H1 (cell line): ENCODE results near the gene CDNF. TPM values are rescaled to one million over a fixed set of nuclear protein-coding genes. Genes with fewer than 3 reads are reported as not detected.

Source experiments
- CTCF ChIA-PET: fragments of 300-600 bp; sonication (Branson Sonifier 250); formaldehyde crosslinking; loops from one replicate; lab custom pipeline; 2021; ENCODE audit not compliant: partially characterized antibody; lab: Charles Lee
- POLR2A ChIA-PET: fragments of 300-600 bp; sonication (Branson Sonifier 250); formaldehyde crosslinking; loops from one replicate; lab custom pipeline; 2021; ENCODE audit warnings: inconsistent platforms; ENCODE audit not compliant: partially characterized antibody; lab: Charles Lee
- DNase-seq, 2 experiments: peaks; one replicate each; pipeline versions ENCODE4 v3.0.0 to v3.0.0-alpha.2; 2010 to 2022; ENCODE audit warnings: low spot score in 2 of 2, low read depth in 1 of 2, mixed read lengths in 1 of 2
- FAIRE-seq: peaks from 2 replicates; lab custom pipeline; 2011; peaks lifted over from hg19 to GRCh38; lab: Jason Lieb, UNC
- H2AFZ ChIP-seq: 2 replicates; pipeline ENCODE4 v1.8.1; 2012; ENCODE audit warnings: low read length, inconsistent platforms
- H2AK5ac ChIP-seq: 2 replicates; pipeline ENCODE4 v1.6.1; 2013; ENCODE audit warnings: low read depth, low read length
- H2BK120ac ChIP-seq: replicated peaks from 2 replicates; pipeline ENCODE3; 2013; ENCODE audit warnings: low read depth, low read length, inconsistent platforms
- H2BK12ac ChIP-seq: 2 replicates; pipeline ENCODE4 v1.6.1; 2013; ENCODE audit warnings: low read depth, low read length
- H2BK15ac ChIP-seq: 2 replicates; pipeline ENCODE4 v1.6.1; 2013; ENCODE audit warnings: low read length
- H2BK20ac ChIP-seq: 2 replicates; pipeline ENCODE4 v1.6.1; 2013; ENCODE audit warnings: low read length
- H2BK5ac ChIP-seq: 2 replicates; pipeline ENCODE4 v1.6.1; 2013; ENCODE audit warnings: low read depth, low read length
- H3K14ac ChIP-seq: 2 replicates; pipeline ENCODE4 v1.6.1; 2013; ENCODE audit warnings: inconsistent platforms; ENCODE audit not compliant: insufficient read length
- H3K18ac ChIP-seq: 2 replicates; pipeline ENCODE4 v1.6.1; 2013; ENCODE audit warnings: low read length; ENCODE audit errors: extremely low read depth
- H3K23ac ChIP-seq: 2 replicates; pipeline ENCODE4 v1.6.1; 2013; ENCODE audit warnings: inconsistent platforms; ENCODE audit not compliant: insufficient read length
- H3K23me2 ChIP-seq: 2 replicates; pipeline ENCODE4 v1.6.1; 2013; ENCODE audit warnings: low read depth, low read length
- H3K27ac ChIP-seq: 2 replicates; pipeline ENCODE4 v1.6.1; 2011; ENCODE audit warnings: low read depth, low read length, inconsistent platforms
- H3K27me3 ChIP-seq, 4 experiments: replicated peaks in 1 of 4; 1 replicate in 1 of 4; 2 replicates in 3 of 4; pipeline versions ENCODE4 v1.6.1 to v1.8.1; 2011 to 2013; ENCODE audit warnings: low read length in 3 of 4, mild to moderate bottlenecking in 3 of 4, inconsistent platforms in 2 of 4, mixed read lengths in 2 of 4, moderate library complexity in 1 of 4; ENCODE audit not compliant: control insufficient read depth in 3 of 4, insufficient read depth in 3 of 4; ENCODE audit errors: extremely low read depth in 1 of 4
- H3K36me3 ChIP-seq, 4 experiments: 2 replicates each; pipeline versions ENCODE4 v1.6.1 to v1.8.1; 2011 to 2013; ENCODE audit warnings: mild to moderate bottlenecking in 4 of 4, low read length in 3 of 4, moderate library complexity in 2 of 4, control low read depth in 1 of 4, inconsistent platforms in 1 of 4; ENCODE audit not compliant: insufficient read depth in 4 of 4, control insufficient read depth in 2 of 4
- H3K4ac ChIP-seq: replicated peaks from 2 replicates; pipeline ENCODE3; 2013; ENCODE audit warnings: low read length, low read depth, mixed read lengths, inconsistent platforms; ENCODE audit not compliant: insufficient read length
- H3K4me1 ChIP-seq, 4 experiments: replicated peaks in 1 of 4; 1 replicate in 1 of 4; 2 replicates in 3 of 4; pipeline versions ENCODE4 v1.6.1 to v1.8.1; 2011 to 2013; ENCODE audit warnings: low read length in 3 of 4, inconsistent platforms in 2 of 4, mixed read lengths in 1 of 4; ENCODE audit not compliant: insufficient read depth in 4 of 4, control insufficient read depth in 3 of 4
- H3K4me2 ChIP-seq, 2 experiments: 2 replicates each; pipeline versions ENCODE4 v1.6.1 to v1.8.1; 2011 to 2013; ENCODE audit warnings: low read depth in 2 of 2, low read length in 2 of 2, control low read depth in 1 of 2, inconsistent platforms in 1 of 2, mild to moderate bottlenecking in 1 of 2; ENCODE audit not compliant: insufficient read depth in 1 of 2
- H3K4me3 ChIP-seq, 4 experiments: fragments of 200-600, 300-600 bp in 1 of 4; sonication (generic), shearing (Covaris generic), sonication (Bioruptor Twin) in 1 of 4; 2 replicates each; pipeline versions ENCODE4 v1.5.1 to v1.8.1; 2011 to 2016; ENCODE audit warnings: low read length in 4 of 4, low read depth in 3 of 4, control low read depth in 2 of 4, inconsistent platforms in 2 of 4, mild to moderate bottlenecking in 2 of 4, mixed read lengths in 1 of 4, moderate library complexity in 1 of 4; ENCODE audit not compliant: insufficient read depth in 2 of 4; ENCODE audit errors: extremely low read depth in 1 of 4
- H3K56ac ChIP-seq: replicated peaks from 2 replicates; pipeline ENCODE3; 2013; ENCODE audit warnings: low read depth, mild to moderate bottlenecking, mixed read lengths, low read length, inconsistent platforms; ENCODE audit not compliant: insufficient read length
- H3K79me1 ChIP-seq: 2 replicates; pipeline ENCODE4 v1.6.1; 2013; ENCODE audit warnings: low read depth, low read length, control low read depth
- H3K79me2 ChIP-seq, 2 experiments: 2 replicates each; pipeline versions ENCODE4 v1.6.1 to v1.8.1; 2012 to 2013; ENCODE audit warnings: low read length in 2 of 2, mild to moderate bottlenecking in 2 of 2, inconsistent platforms in 1 of 2; ENCODE audit not compliant: insufficient read depth in 2 of 2, control insufficient read depth in 1 of 2
- H3K9ac ChIP-seq, 4 experiments: replicated peaks in 1 of 4; 1 replicate in 1 of 4; 2 replicates in 3 of 4; pipeline versions ENCODE4 v1.6.1 to v1.8.1; 2011 to 2013; ENCODE audit warnings: low read depth in 3 of 4, low read length in 3 of 4, control low read depth in 2 of 4, mild to moderate bottlenecking in 2 of 4, moderate library complexity in 2 of 4, inconsistent platforms in 1 of 4; ENCODE audit errors: extremely low read depth in 1 of 4
- H3K9me3 ChIP-seq, 2 experiments: 2 replicates each; pipeline versions ENCODE4 v1.6.1 to v1.8.1; 2012 to 2013; ENCODE audit warnings: mild to moderate bottlenecking in 2 of 2, moderate library complexity in 2 of 2, control low read depth in 1 of 2, inconsistent platforms in 1 of 2, low read depth in 1 of 2, low read length in 1 of 2, mixed read lengths in 1 of 2; ENCODE audit not compliant: insufficient read depth in 2 of 2
- H4K20me1 ChIP-seq, 2 experiments: replicated peaks in 1 of 2; 2 replicates each; pipeline versions ENCODE3 to v1.8.1; 2011 to 2013; ENCODE audit warnings: inconsistent platforms in 2 of 2, low read length in 2 of 2, mild to moderate bottlenecking in 1 of 2; ENCODE audit not compliant: insufficient read depth in 2 of 2, control insufficient read depth in 1 of 2
- H4K5ac ChIP-seq: 2 replicates; pipeline ENCODE4 v1.6.1; 2013; ENCODE audit warnings: low read length, low read depth, mixed read lengths, inconsistent platforms; ENCODE audit not compliant: insufficient read length
- H4K8ac ChIP-seq: 2 replicates; pipeline ENCODE4 v1.8.0; 2013; ENCODE audit warnings: mild to moderate bottlenecking, moderate library complexity, low read length, inconsistent platforms; ENCODE audit not compliant: insufficient read depth; ENCODE audit errors: extremely low read depth
- H4K91ac ChIP-seq: replicated peaks from 2 replicates; pipeline ENCODE3; 2013; ENCODE audit warnings: low read length, mixed read lengths, inconsistent platforms; ENCODE audit not compliant: insufficient read length
- ASH2L ChIP-seq: fragments of 200-600, 300-600 bp; sonication (generic); IDR thresholded peaks from one replicate; pipeline ENCODE4 v1.7.1; 2017; ENCODE audit warnings: low read length
- ATF3 ChIP-seq: IDR thresholded peaks from 2 replicates; pipeline ENCODE4 v1.6.1; 2011; ENCODE audit warnings: low read depth, mild to moderate bottlenecking, low read length; ENCODE audit not compliant: insufficient read depth
- CBX8 ChIP-seq: fragments of 300-800, 300-1000 bp; sonication (generic); IDR thresholded peaks from 2 replicates; pipeline ENCODE4 v1.7.1; 2016; ENCODE audit warnings: low read depth, low read length, borderline replicate concordance
- CEBPB ChIP-seq: IDR thresholded peaks from 2 replicates; pipeline ENCODE4 v1.6.1; 2012; ENCODE audit warnings: low read depth, low read length
- GABPA ChIP-seq: IDR thresholded peaks from 2 replicates; pipeline ENCODE4 v1.6.1; 2011; ENCODE audit warnings: mild to moderate bottlenecking, low read length, moderate library complexity, borderline replicate concordance; ENCODE audit not compliant: insufficient read depth
- POU5F1 ChIP-seq: IDR thresholded peaks from 2 replicates; pipeline ENCODE4 v1.6.1; 2011; ENCODE audit warnings: low read depth, mild to moderate bottlenecking, low read length, moderate library complexity
- RNF2 ChIP-seq: fragments of 200-900, 300-1000 bp; sonication (generic); IDR thresholded peaks from 2 replicates; pipeline ENCODE4 v1.7.1; 2016; ENCODE audit warnings: borderline replicate concordance, low read depth, mild to moderate bottlenecking, antibody characterized with exemption, low read length; ENCODE audit not compliant: poor library complexity, severe bottlenecking; ENCODE audit errors: missing control alignments
- TAF1 ChIP-seq: IDR thresholded peaks from 2 replicates; pipeline ENCODE4 v1.6.1; 2011; ENCODE audit warnings: mild to moderate bottlenecking, low read depth, low read length
- TBP ChIP-seq: IDR thresholded peaks from 2 replicates; pipeline ENCODE4 v1.6.1; 2011; ENCODE audit warnings: low read depth, low read length, improper control_type of control experiment
- ZNF274 ChIP-seq: IDR thresholded peaks from 2 replicates; pipeline ENCODE4 v1.7.0; 2012; ENCODE audit warnings: low read length, borderline replicate concordance; ENCODE audit errors: extremely low read depth
- WGBS, 2 experiments: shearing (Covaris generic) in 1 of 2; methylation state at CpG; one replicate each; pipeline versions ENCODE4 v1.1.6 to v1.1.7; 2013 to 2015; ENCODE audit warnings: low lambda C conversion rate in 2 of 2, mixed read lengths in 2 of 2, inconsistent platforms in 1 of 2, low coverage in 1 of 2, missing lambda C conversion rate in 1 of 2; ENCODE audit not compliant: insufficient replicate concordance in 2 of 2, insufficient coverage in 1 of 2, insufficient read length in 1 of 2; ENCODE audit errors: extremely low coverage in 1 of 2, missing lambda C conversion rate in 1 of 2; 5-methylcytosine and 5-hydroxymethylcytosine counted together
- polyA plus RNA-seq, 7 experiments: library from polyadenylated mRNA; depleted of rRNA in 3 of 7; stranded (reverse) in 5 of 7; unstranded in 2 of 7; fragments of >200 nt in 5 of 7; fragments of 200-250 nt in 2 of 7; gene quantifications; 1 replicate in 5 of 7; 2 replicates in 1 of 7; 4 replicates in 1 of 7; pipeline versions ENCODE4 v1.2.1 to v1.2.3, GENCODE V29; 2011 to 2013; ENCODE audit warnings: missing spikeins in 2 of 7, mixed read lengths in 2 of 7
- total RNA-seq: library from RNA; stranded (reverse); fragmentation: NEBNext Ultra II Directional; extraction: Animal tissue kit (Norgen Biotek cat#: 25700); gene quantifications from 2 replicates; pipeline ENCODE4 v1.2.1, GENCODE V29; 2021

Gene CDNF
- total and polyA plus RNA-seq, 2 of the 8 experiments (the other 6 are each of a cell fraction or from before 2014, with no cell fraction given), result 0.32 to 0.67 TPM

DNA sequence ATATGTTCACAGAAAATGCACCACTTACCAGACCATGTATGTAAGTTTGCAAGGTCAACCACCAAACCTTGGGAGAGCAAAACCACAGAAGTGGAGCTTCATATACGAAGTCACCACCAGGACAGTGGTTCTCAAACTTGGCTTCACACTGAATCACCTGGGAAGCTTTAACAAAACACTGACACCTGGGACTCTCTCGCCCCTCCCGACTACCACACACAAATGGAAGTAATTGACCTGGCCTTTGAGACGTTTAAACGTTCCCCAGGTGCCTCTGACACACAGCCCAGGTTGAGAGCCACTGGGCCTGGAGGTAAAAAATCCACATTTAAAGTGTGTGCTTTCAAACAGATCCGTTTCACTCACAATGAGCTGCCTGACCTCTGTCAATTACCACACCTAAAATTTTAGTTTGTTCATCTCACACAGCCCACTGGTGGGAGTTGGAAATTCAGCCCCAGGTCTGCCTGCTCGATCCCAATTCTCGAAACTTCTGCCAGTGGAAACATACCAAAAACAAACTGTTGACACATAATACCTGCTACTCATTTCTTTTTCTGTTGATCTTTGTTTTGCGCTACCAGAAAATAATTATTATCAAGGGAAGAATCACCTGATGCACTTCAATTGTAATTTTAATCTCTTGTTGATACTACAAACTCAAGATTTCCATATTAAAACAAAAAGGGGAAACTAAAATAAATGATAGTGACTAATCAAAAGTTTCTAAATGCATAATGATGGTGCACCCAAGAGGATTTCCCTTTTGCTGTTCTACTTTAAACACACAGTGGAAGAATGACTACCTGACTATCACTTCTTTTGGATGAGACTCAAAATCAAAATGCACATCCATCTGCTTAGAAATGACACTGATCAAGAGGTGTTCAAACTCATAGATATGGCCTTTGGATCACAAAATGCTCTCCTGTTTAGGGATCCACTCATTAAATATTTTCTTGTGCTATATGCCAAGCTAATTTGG, 26.6 kb downstream of the CDNF start:
- DNase-seq (no peak), FAIRE-seq (no peak)
- Histone ChIP-seq H3K4ac (peak overlapping the region; percentile 38), H2BK5ac (no peak overlapping the region), H4K20me1 (no peaks in the 10 kb centered on the region), H3K4me1 (0 out of 7 replicates have a peak, but pooled peaks cover 0 to 2% (median 0%) of the 10 kb centered on the region in 4 experiments), H2BK12ac (no peak overlapping the region), H3K36me3 (no peaks in the 10 kb centered on the region), H3K18ac (no peak overlapping the region), H2BK120ac (no peak overlapping the region), H3K4me2 (no peak overlapping the region; a peak in 1 of 4 replicates), H2BK20ac (no peak overlapping the region), H3K79me2 (no peaks in the 10 kb centered on the region), H3K9ac (no peak overlapping the region), H3K27me3 (no peaks in the 10 kb centered on the region; a peak in 1 of 7 replicates), H4K8ac (no peak overlapping the region), H3K14ac (no peak overlapping the region), H4K5ac (no peak overlapping the region), H3K23ac (no peak overlapping the region), H3K9me3 (no peaks in the 10 kb centered on the region), H2AK5ac (no peak overlapping the region), H3K23me2 (no peaks in the 10 kb centered on the region), H3K27ac (no peak overlapping the region), H3K4me3 (no peak overlapping the region), H2BK15ac (no peak overlapping the region), H2AFZ (0 out of 2 replicates have a peak overlapping the region, but pooled peaks have one; percentile 5), H3K79me1 (no peaks in the 10 kb centered on the region), H3K56ac (no peak overlapping the region), H4K91ac (no peak overlapping the region)
- WGBS, 2 experiments, result 74% methylated on average over 9 of the region's 9 CpGs; no CpG with 5 or more reads in 1 of the 2 experiments
- POLR2A ChIA-PET, result interaction anchor here (0.6 to 1.0 kb wide), 3 partner anchors 29 to 160 kb away, joined by 3 to 5 read pairs (median 3); no protein-coding TSS in a partner anchor
- CTCF ChIA-PET, result interaction anchor here (0.7 to 2.4 kb wide), 2 partner anchors 12 to 274 kb away, joined by 3 to 6 read pairs; no protein-coding TSS in a partner anchor
- no peak for TF ChIP-seq POU5F1
- TF ChIP-seq ATF3, result no peak
- TF ChIP-seq TAF1, result no peak
- TF ChIP-seq GABPA, result no peak
- TF ChIP-seq TBP, result no peak
- no peak for TF ChIP-seq ASH2L
- no peak for TF ChIP-seq CBX8
- no peak for TF ChIP-seq CEBPB
- no peak for TF ChIP-seq RNF2
- no peak for TF ChIP-seq ZNF274
